ENCODE data around the gene GPR35.

Gene GPR35

DNA sequence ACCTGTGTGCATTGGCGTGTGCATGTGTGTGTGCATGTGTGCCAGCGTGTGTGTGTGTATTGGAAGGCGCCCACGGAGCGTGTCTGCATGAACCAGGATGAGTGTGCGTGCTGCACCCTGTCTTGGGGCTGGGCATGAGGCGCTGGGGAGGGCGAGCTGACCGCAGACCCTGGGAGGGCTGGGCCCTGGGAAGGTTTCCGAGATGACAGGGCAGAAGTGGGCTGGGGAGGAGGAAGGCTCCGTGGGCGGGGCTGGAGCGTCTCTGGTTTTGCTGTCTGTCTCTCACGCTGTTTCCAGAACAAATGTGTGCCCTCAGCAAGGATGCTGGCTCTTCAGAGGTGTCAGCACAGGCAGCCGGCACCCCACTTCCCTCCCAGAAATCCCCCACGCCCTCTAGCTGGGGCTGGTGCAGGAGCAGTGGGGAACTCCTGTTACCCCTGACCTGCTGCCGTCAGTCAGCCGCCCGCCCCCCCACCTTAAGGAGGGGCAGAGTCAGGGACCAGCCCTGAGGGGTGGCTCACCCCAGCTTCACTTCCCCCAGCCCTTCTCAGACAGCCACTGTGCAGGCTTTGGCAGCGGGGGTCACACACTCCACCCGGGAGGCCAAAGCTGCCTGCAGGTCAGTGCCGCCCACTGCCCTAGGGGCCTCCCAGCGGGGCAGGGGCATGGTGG is at the start of gene GPR35:
Gene GPR35, plus strand, starts transcription at position 531 of the 672 bp plus-strand sequence. CDS start 4,473 bp downstream, outside the sequence.
- Histone ChIP-seq H3K4me3 (ENCODE audit: low read length) (no peak within 1 kb of the TSS), H3K9ac (ENCODE audit: low read depth, low read length) (no peak within 1 kb of the TSS), H3K9me3 (ENCODE audit: insufficient read depth, low read depth, low read length) (no peaks in the 10 kb centered on the region), H3K27ac (ENCODE audit: low read length) (no peak within 1 kb of the TSS), H3K27me3 (ENCODE audit: insufficient read depth, low read length) (no peaks in the 10 kb centered on the region), H3K36me3 (ENCODE audit: insufficient read depth, low read depth, low read length) (no peaks in the 10 kb centered on the region), H3K4me1 (ENCODE audit: insufficient read depth, low read length) (no peaks in the 10 kb centered on the region)

DNA sequence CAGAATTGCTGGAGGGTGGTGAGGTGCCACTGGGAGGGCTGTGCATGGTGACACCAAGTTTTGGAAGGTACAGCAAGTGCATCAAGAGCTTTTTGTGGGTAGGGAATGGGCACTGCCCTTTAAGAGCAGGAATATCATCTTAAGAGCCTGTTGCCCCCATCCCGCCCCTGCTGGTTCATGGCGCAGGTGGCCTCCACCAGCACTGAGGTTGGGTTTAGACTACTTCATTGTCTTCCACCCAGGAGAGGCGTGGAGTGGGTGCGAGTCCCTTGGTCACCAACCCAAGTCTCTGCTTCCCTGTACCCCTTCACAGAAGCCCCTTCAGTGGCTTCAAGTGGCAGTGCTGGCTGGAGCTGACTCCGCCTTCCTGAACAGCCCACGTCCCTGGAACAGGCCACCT is 49.2 kb upstream of the GPR35 start:
- no peak overlapping the region for H3K4me3 ChIP-seq (ENCODE audit: low read length)
- H3K27me3 ChIP-seq (ENCODE audit: insufficient read depth, low read length), result no peaks in the 10 kb centered on the region
- no peaks in the 10 kb centered on the region for H3K36me3 ChIP-seq (ENCODE audit: insufficient read depth, low read depth, low read length)
- H3K4me1 ChIP-seq (ENCODE audit: insufficient read depth, low read length), result no peaks in the 10 kb centered on the region; the same call in 1 of the 2 replicates
- no peaks in the 10 kb centered on the region for H3K9me3 ChIP-seq (ENCODE audit: insufficient read depth, low read depth, low read length)
- no peak overlapping the region for H3K9ac ChIP-seq (ENCODE audit: low read depth, low read length)
- H3K27ac ChIP-seq (ENCODE audit: low read length), result no peak overlapping the region

DNA sequence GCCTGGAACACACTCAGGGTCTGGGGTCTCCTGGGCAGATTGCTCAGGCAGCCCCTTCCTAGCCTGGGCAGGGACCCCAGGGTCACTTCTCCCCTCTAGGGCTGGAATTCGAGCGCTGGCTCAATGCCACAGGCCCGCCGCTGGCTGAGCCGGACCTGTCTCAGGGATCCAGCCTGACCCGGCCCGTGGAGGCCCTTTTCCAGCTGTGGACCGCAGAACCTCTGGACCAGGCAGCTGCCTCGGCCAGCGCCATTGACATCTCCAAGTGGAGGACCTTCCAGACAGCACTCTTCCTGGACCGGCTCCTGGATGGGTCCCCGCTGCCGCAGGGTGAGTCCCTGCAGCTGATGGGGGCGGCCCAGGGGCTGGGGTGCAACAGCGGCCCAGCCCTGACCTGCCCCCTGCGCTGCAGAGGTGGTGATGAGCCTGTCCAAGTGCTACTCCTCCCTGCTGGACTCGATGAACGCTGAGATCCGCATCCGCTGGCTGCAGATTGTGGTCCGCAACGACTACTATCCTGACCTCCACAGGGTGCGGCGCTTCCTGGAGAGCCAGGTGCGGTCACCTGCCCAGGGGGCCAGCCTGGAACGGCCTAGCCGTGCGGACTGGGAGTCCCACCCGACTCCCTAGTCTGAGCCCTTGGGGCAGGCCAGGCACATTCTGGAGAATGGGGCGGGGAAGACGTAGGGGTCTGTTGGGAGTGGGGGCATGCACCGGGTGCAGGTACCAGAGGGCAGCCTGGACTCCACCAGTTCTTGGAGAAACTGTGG is 48.7 kb upstream of the GPR35 start:
- Histone ChIP-seq H3K27ac (ENCODE audit: low read length) (no peak overlapping the region), H3K4me3 (ENCODE audit: low read length) (no peak overlapping the region), H3K9me3 (ENCODE audit: insufficient read depth, low read depth, low read length) (no peaks in the 10 kb centered on the region), H3K27me3 (ENCODE audit: insufficient read depth, low read length) (no peaks in the 10 kb centered on the region), H3K4me1 (ENCODE audit: insufficient read depth, low read length) (no peaks in the 10 kb centered on the region; the same call in 1 of the 2 replicates), H3K36me3 (ENCODE audit: insufficient read depth, low read depth, low read length) (no peaks in the 10 kb centered on the region), H3K9ac (ENCODE audit: low read depth, low read length) (no peak overlapping the region)

DNA sequence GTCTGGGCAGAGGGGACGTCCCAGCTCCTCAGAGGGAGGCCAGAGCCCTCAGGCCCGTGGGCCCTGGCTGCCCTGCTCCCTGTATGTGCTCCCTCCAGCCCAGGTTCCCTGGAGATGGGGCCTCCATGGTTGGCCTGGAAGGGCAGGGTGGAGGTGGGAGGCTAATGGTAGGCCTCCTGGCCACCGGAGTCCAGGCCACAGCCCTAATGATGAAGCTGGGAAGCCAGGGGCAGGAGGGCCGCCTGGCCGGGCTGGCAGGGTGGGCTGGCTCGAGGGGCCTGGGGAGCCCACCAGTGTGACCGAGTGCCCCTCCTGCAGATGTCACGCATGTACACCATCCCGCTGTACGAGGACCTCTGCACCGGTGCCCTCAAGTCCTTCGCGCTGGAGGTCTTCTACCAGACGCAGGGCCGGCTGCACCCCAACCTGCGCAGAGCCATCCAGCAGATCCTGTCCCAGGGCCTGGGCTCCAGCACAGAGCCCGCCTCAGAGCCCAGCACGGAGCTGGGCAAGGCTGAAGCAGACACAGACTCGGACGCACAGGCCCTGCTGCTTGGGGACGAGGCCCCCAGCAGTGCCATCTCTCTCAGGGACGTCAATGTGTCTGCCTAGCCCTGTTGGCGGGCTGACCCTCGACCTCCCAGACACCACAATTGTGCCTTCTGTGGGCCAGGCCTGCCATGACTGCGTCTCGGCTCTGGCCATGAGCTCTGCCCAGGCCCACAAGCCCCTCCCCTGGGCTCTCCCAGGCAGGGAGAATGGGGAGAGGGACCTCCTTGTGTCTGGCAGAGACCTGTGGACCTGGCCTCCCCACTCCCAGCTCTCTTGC is 47.8 kb upstream of the GPR35 start:
- Histone ChIP-seq H3K36me3 (ENCODE audit: insufficient read depth, low read depth, low read length) (no peaks in the 10 kb centered on the region), H3K27me3 (ENCODE audit: insufficient read depth, low read length) (no peaks in the 10 kb centered on the region), H3K9ac (ENCODE audit: low read depth, low read length) (no peak overlapping the region), H3K4me3 (ENCODE audit: low read length) (no peak overlapping the region), H3K9me3 (ENCODE audit: insufficient read depth, low read depth, low read length) (no peaks in the 10 kb centered on the region), H3K27ac (ENCODE audit: low read length) (no peak overlapping the region), H3K4me1 (ENCODE audit: insufficient read depth, low read length) (no peaks in the 10 kb centered on the region; the same call in 1 of the 2 replicates)

- no peaks in the 10 kb centered on the region; the same call in 1 of the 2 replicates for H3K4me1 ChIP-seq (ENCODE audit: insufficient read depth, low read length)
- H3K27ac ChIP-seq (ENCODE audit: low read length), result no peak overlapping the region
- H3K9ac ChIP-seq (ENCODE audit: low read depth, low read length), result no peak overlapping the region
- no peak overlapping the region for H3K4me3 ChIP-seq (ENCODE audit: low read length)
- H3K9me3 ChIP-seq (ENCODE audit: insufficient read depth, low read depth, low read length), result no peaks in the 10 kb centered on the region
- no peaks in the 10 kb centered on the region for H3K27me3 ChIP-seq (ENCODE audit: insufficient read depth, low read length)
- H3K36me3 ChIP-seq (ENCODE audit: insufficient read depth, low read depth, low read length), result no peaks in the 10 kb centered on the region
Measured at GRCh38 chr2:240578110-240578450, 47.2 kb upstream of the GPR35 start.

DNA sequence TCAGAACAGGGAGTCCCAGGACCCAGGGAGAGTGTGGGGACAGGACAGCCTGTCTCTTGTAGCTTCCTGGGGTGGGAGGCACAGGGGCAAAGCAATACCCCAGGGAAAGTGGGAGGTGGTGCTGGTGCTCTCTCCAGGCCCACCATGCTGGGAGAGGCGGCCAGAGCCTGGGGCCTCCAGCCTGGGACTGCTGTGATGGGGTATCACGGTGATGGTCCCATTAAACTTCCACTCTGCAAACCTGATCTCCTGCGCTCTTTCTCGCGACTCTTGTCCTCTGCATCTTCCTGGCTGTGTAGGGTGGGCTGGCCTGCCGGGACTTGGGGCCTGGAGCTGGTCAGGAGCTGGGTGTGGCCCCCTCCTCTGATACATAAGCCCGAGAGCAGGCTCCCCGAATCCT is 46.8 kb upstream of the GPR35 start:
- no peaks in the 10 kb centered on the region; the same call in 1 of the 2 replicates for H3K4me1 ChIP-seq (ENCODE audit: insufficient read depth, low read length)
- H3K27ac ChIP-seq (ENCODE audit: low read length), result no peak overlapping the region
- H3K9me3 ChIP-seq (ENCODE audit: insufficient read depth, low read depth, low read length), result no peaks in the 10 kb centered on the region
- no peak overlapping the region for H3K9ac ChIP-seq (ENCODE audit: low read depth, low read length)
- no peaks in the 10 kb centered on the region for H3K27me3 ChIP-seq (ENCODE audit: insufficient read depth, low read length)
- no peak overlapping the region for H3K4me3 ChIP-seq (ENCODE audit: low read length)
- H3K36me3 ChIP-seq (ENCODE audit: insufficient read depth, low read depth, low read length), result no peaks in the 10 kb centered on the region

DNA sequence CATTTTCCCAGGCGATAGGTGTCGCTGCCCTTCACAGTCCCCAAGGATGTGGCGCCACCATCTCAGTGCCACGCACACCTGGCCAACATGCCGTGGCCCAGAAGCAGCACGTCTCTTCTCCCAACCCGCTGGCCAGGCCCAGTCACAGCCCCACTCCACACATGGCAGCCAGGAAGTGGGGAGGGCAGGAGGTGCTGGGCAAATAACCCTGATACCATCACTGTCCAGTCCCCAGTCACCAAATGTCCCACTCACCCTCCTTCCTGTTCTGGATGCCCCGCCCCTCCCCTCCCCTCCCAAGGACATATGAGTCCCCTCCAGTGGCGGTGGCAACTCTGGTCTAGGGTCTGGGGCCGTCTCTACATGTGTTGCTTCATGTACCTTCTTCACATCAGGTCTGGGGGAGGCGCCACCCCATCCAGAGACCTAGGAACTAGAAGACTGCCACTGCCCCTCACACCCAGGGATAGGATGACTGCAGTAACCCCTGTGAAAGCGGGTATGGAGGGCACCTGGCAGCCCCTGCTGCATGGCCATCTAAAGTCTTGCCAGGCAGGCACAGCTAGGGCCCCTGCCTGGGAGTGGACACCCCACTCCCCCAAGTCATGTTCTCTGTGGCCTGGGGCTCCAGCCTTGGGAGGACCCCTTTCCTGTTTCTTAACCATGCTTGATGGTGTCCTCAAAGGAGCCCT is 46.1 kb upstream of the GPR35 start:
- Histone ChIP-seq H3K4me1 (ENCODE audit: insufficient read depth, low read length) (no peaks in the 10 kb centered on the region; the same call in 1 of the 2 replicates), H3K27me3 (ENCODE audit: insufficient read depth, low read length) (no peaks in the 10 kb centered on the region), H3K9ac (ENCODE audit: low read depth, low read length) (no peak overlapping the region)

GRCh38 chr2:240579771-240580614 is 45.3 kb upstream of the GPR35 start:
- H3K9ac ChIP-seq (ENCODE audit: low read depth, low read length), result no peak overlapping the region
- H3K4me3 ChIP-seq (ENCODE audit: low read length), result no peak overlapping the region
- no peaks in the 10 kb centered on the region for H3K27me3 ChIP-seq (ENCODE audit: insufficient read depth, low read length)
- H3K36me3 ChIP-seq (ENCODE audit: insufficient read depth, low read depth, low read length), result no peaks in the 10 kb centered on the region
- H3K4me1 ChIP-seq (ENCODE audit: insufficient read depth, low read length), result peaks cover 5% of the 10 kb centered on the region
- no peak overlapping the region for H3K27ac ChIP-seq (ENCODE audit: low read length)
- H3K9me3 ChIP-seq (ENCODE audit: insufficient read depth, low read depth, low read length), result no peaks in the 10 kb centered on the region

More for the DNA sequence above, 46.1 kb upstream of the GPR35 start:
- no peaks in the 10 kb centered on the region for H3K36me3 ChIP-seq (ENCODE audit: insufficient read depth, low read depth, low read length)
- no peak overlapping the region for H3K27ac ChIP-seq (ENCODE audit: low read length)
- no peaks in the 10 kb centered on the region for H3K9me3 ChIP-seq (ENCODE audit: insufficient read depth, low read depth, low read length)
- H3K4me3 ChIP-seq (ENCODE audit: low read length), result no peak overlapping the region

GRCh38 chr2:240581811-240582210 is 43.5 kb upstream of the GPR35 start:
- Histone ChIP-seq H3K27ac (ENCODE audit: low read length) (no peak overlapping the region), H3K4me3 (ENCODE audit: low read length) (no peak overlapping the region), H3K9ac (ENCODE audit: low read depth, low read length) (no peak overlapping the region), H3K27me3 (ENCODE audit: insufficient read depth, low read length) (no peaks in the 10 kb centered on the region), H3K9me3 (ENCODE audit: insufficient read depth, low read depth, low read length) (no peaks in the 10 kb centered on the region), H3K36me3 (ENCODE audit: insufficient read depth, low read depth, low read length) (no peaks in the 10 kb centered on the region), H3K4me1 (ENCODE audit: insufficient read depth, low read length) (peaks cover 11% of the 10 kb centered on the region)

DNA sequence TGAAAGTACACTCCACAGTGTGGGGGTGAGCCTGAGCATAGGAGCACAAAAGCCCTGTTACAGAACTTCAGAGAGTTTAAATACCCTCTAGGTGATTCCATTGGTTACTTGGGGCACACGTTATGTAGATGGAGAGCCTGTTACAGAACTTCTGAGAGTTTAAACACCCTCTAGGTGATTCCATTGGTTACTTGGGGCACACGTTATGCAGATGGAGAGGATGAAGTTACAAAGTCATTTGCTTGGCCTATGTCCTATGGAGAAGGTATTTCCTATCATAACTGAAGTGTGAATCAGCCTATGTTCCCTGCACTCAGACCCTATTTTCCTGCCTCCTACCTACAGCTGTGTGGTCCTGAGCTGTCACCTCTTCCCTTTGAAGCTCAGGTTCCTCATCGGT is 42.5 kb upstream of the GPR35 start:
- Histone ChIP-seq H3K9ac (ENCODE audit: low read depth, low read length) (no peak overlapping the region), H3K27me3 (ENCODE audit: insufficient read depth, low read length) (no peaks in the 10 kb centered on the region), H3K9me3 (ENCODE audit: insufficient read depth, low read depth, low read length) (no peaks in the 10 kb centered on the region), H3K4me1 (ENCODE audit: insufficient read depth, low read length) (peaks cover 12% of the 10 kb centered on the region), H3K4me3 (ENCODE audit: low read length) (no peak overlapping the region), H3K36me3 (ENCODE audit: insufficient read depth, low read depth, low read length) (no peaks in the 10 kb centered on the region), H3K27ac (ENCODE audit: low read length) (no peak overlapping the region)
